Cardiac muscle cell (in vitro differentiated cells and primary cell): Measurements from ENCODE around the gene ZNF653. TPM values are rescaled to one million over a fixed set of nuclear protein-coding genes. Genes with fewer than 3 reads are reported as not detected.

Source experiments
- DNase-seq, 2 donors: peaks; one replicate each; pipeline versions ENCODE4 v3.0.0 to v3.0.0-alpha.2; 2010 to 2017; ENCODE audit warnings: low read depth in 1 of 2, low spot score in 1 of 2
- H3K27ac ChIP-seq: fragments of 200-600 bp; sonication (generic); 2 replicates; pipeline ENCODE4 v1.5.1; 2016
- H3K27me3 ChIP-seq: fragments of 200-600 bp; sonication (generic); 2 replicates; pipeline ENCODE4 v1.6.0; 2016; ENCODE audit warnings: control low read depth
- H3K36me3 ChIP-seq: fragments of 200-600 bp; sonication (generic); 2 replicates; pipeline ENCODE4 v1.5.1; 2016; ENCODE audit warnings: control low read depth
- H3K4me1 ChIP-seq: fragments of 200-600 bp; sonication (generic); 2 replicates; pipeline ENCODE4 v1.8.1; 2017; ENCODE audit warnings: low read depth, mild to moderate bottlenecking, mixed run types
- H3K4me3 ChIP-seq: fragments of 200-600 bp; sonication (generic); 2 replicates; pipeline ENCODE4 v1.5.1; 2016; ENCODE audit warnings: mild to moderate bottlenecking
- H3K9me3 ChIP-seq: fragments of 200-600 bp; sonication (generic); 2 replicates; pipeline ENCODE4 v1.5.1; 2017; ENCODE audit warnings: low read depth, mild to moderate bottlenecking, control low read depth
- polyA plus RNA-seq: library from polyadenylated mRNA; unstranded; fragments of >200 nt; fragmentation: Nextera tagmentation; extraction: Ambion mirVana; gene quantifications from 2 replicates; pipeline ENCODE4 v1.2.1, GENCODE V29; 2016
- total RNA-seq: library from RNA; depleted of rRNA; stranded (reverse); fragments of >200 nt; gene quantifications from 2 replicates; pipeline ENCODE4 v1.2.3, GENCODE V29; 2016
- TF ChIP-seq, protein P1 (sequence below): IDR thresholded peaks from 2 replicates; pipeline ENCODE4 v1.5.1; 2012; ENCODE audit warnings: low read depth, mild to moderate bottlenecking, low read length

The ZNF653 gene
- total and polyA plus RNA-seq, 2 experiments from 2014 or later = 10.6 to 19.0 TPM

- no peaks in the 10 kb centered on the region for H3K9me3 ChIP-seq
- H3K27me3 ChIP-seq = no peaks in the 10 kb centered on the region
- H3K4me3 ChIP-seq = no peak overlapping the region
- H3K4me1 ChIP-seq = peaks cover 1% of the 10 kb centered on the region
- no peak overlapping the region for H3K27ac ChIP-seq
- TF ChIP-seq, protein P1, sequence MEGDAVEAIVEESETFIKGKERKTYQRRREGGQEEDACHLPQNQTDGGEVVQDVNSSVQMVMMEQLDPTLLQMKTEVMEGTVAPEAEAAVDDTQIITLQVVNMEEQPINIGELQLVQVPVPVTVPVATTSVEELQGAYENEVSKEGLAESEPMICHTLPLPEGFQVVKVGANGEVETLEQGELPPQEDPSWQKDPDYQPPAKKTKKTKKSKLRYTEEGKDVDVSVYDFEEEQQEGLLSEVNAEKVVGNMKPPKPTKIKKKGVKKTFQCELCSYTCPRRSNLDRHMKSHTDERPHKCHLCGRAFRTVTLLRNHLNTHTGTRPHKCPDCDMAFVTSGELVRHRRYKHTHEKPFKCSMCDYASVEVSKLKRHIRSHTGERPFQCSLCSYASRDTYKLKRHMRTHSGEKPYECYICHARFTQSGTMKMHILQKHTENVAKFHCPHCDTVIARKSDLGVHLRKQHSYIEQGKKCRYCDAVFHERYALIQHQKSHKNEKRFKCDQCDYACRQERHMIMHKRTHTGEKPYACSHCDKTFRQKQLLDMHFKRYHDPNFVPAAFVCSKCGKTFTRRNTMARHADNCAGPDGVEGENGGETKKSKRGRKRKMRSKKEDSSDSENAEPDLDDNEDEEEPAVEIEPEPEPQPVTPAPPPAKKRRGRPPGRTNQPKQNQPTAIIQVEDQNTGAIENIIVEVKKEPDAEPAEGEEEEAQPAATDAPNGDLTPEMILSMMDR = no peak
- no peak for DNase-seq
- peaks cover 12% of the 10 kb centered on the region for H3K36me3 ChIP-seq
Observed at GRCh38 chr19:11494634-11495285, 10.9 kb downstream of the ZNF653 start.

DNA sequence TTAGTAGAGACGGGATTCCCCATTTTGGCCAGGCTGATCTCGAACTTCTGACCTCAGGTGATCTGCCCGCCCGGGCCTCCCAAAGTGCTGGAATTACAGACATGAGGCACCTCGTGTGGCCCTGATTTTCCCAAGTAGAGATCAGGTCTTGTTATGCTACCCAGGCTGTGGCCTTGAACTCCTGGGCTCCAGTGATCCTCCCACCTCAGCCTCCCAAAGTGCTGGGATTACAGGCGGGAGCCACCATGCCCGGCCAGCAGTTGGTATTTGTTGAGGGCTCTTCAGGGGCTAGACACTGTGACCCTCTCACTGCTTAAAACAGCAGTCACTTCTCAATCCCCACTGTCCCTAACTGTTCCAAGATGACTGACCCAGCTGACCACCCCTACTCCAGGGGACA, 16.3 kb downstream of the ZNF653 start:
- Histone ChIP-seq H3K4me3 (no peak overlapping the region), H3K36me3 (peaks cover 11% of the 10 kb centered on the region), H3K27me3 (no peaks in the 10 kb centered on the region), H3K4me1 (no peaks in the 10 kb centered on the region), H3K9me3 (no peaks in the 10 kb centered on the region), H3K27ac (no peak overlapping the region)
- TF ChIP-seq, protein P1 = no peak
- DNase-seq = no peak

DNA sequence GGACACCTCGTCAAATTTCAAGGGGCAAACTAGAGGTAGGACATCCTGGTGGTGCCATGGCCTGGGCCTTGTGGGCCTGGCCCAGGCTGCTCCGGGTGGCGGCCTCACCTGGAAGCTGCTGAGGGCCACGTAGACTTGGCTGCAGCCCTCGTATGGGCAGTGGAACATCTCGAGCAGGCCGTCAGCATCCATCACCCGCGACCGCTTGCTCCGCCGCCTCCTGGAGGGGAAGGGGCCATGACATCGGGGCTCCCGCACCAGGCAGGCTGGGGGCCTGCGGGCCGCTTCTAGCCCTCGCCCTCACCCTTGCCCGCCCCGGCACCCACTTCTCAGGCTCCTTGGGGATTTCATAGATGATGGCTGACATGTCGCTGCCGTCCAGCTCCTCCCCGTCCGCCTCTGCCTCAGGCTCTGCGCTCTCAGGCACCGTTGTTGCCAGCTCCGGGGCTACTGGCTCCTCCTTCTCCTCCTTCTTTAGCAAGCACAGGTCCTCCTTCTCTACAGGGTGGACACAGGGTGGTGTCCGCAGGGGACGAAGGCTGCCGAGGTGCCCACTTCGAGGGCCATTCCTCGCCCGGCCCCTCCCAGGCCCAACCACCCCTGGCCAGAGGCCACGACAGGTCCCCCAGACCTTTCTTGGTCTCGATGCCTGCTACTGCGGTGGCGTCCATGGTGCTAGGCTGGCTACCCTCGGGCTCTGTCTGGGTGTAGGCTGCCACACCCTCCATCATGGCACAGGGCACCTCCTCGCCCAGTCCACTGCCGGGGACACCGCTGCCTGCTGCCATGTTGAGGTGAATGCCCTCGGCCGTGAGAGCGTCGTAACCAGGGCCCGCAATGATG, 18.8 kb downstream of the ZNF653 start:
- Histone ChIP-seq H3K27ac (no peak overlapping the region), H3K4me1 (peaks cover 3% of the 10 kb centered on the region), H3K36me3 (peaks cover 8% of the 10 kb centered on the region), H3K27me3 (peaks cover 13% of the 10 kb centered on the region), H3K4me3 (no peak overlapping the region), H3K9me3 (no peaks in the 10 kb centered on the region)
- no peak for DNase-seq
- TF ChIP-seq, protein P1 = no peak

- Histone ChIP-seq H3K4me3 (no peak overlapping the region), H3K4me1 (peaks cover 3% of the 10 kb centered on the region), H3K27me3 (peaks cover 28% of the 10 kb centered on the region), H3K9me3 (no peaks in the 10 kb centered on the region), H3K36me3 (peaks cover 3% of the 10 kb centered on the region), H3K27ac (no peak overlapping the region)
- DNase-seq = no peak
- TF ChIP-seq, protein P1 = no peak
Observed at GRCh38 chr19:11485245-11485837, 20.3 kb downstream of the ZNF653 start.

DNA sequence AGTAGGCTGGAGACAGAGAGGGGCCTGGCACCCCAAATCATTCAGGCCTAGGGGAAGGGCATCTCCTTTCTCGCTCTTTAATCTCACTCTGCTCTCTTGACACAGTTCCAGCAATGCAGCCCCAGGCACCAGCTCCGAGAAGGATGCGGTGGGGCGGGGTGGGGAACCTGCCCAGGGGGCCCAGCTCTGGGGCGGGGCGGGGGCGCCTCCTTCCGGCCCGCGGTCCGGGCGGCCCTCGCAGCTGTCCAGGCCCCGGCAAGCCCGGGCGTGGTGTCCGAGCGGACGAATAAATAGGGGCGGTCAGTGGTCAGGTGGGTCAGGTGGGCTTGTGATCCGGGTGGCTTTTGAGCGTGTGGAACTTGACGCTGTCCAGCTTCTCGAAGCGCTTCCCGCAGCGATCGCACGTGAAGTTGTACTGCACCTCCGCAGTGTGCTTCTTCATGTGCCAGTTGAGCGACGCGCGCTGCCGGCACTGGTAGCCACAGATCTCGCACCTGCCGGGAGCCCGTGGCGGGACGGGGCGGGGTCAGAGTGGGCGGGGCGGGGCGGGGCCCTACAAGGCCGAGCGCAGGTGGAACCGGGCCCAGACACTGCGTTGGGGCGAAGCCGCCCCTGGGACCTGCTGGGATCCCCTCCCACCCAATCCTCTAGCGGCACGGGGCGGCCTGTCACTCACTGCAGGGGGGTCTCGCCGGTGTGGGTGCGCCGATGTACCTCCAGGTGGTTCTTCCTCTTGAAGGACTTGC, 22.1 kb downstream of the ZNF653 start:
- Histone ChIP-seq H3K27ac (no peak overlapping the region), H3K4me1 (peaks cover 3% of the 10 kb centered on the region), H3K36me3 (no peaks in the 10 kb centered on the region), H3K9me3 (no peaks in the 10 kb centered on the region), H3K27me3 (peaks cover 46% of the 10 kb centered on the region), H3K4me3 (no peak overlapping the region)
- TF ChIP-seq, protein P1 = no peak
- no peak for DNase-seq
